SK-N-SH (cell line): Measurements from ENCODE around the gene RYR3. TPM values are rescaled to one million over a fixed set of nuclear protein-coding genes. Genes with fewer than 3 reads are reported as not detected.

Source experiments
- CTCF ChIA-PET: fragments of 300-600, 350-600 bp; formaldehyde crosslinking; extraction: SDS; loops from one replicate; lab custom pipeline; 2021; lab: Yijun Ruan, JAX
- POLR2A ChIA-PET: fragments of 350-600 bp; sonication (Branson Sonifier 250); formaldehyde crosslinking; extraction: SDS; loops from one replicate; lab custom pipeline; 2020; ENCODE audit warnings: antibody characterized with exemption, inconsistent platforms; lab: Yijun Ruan, JAX
- DNase-seq: peaks from one replicate; pipeline ENCODE4 v3.0.0; 2012
- H2AFZ ChIP-seq: fragments of 200-600 bp; sonication (generic); 2 replicates; pipeline ENCODE4 v1.8.1; 2016; ENCODE audit warnings: antibody characterized with exemption, mild to moderate bottlenecking, low read depth
- H3F3A ChIP-seq: fragments of 200-600 bp; sonication (generic); replicated peaks from 2 replicates; pipeline ENCODE3; 2016; ENCODE audit warnings: antibody characterized with exemption, mild to moderate bottlenecking; ENCODE audit not compliant: insufficient read depth
- H3K27ac ChIP-seq, 2 experiments: fragments of 200-500 bp in 1 of 2; fragments of 200-600 bp in 1 of 2; sonication (Bioruptor generic) in 1 of 2; sonication (generic), shearing (Covaris generic) in 1 of 2; 2 replicates each; pipeline versions ENCODE4 v1.5.1 to v1.6.1; 2014 to 2016; ENCODE audit warnings: low read depth in 2 of 2, inconsistent platforms in 1 of 2, low read length in 1 of 2, mild to moderate bottlenecking in 1 of 2, mixed read lengths in 1 of 2
- H3K27me3 ChIP-seq: fragments of 200-600 bp; sonication (generic), shearing (Covaris generic); 2 replicates; pipeline ENCODE4 v1.6.1; 2016; ENCODE audit warnings: mixed run types; ENCODE audit not compliant: insufficient read depth
- H3K36me3 ChIP-seq, 2 experiments: fragments of 200-500 bp in 1 of 2; fragments of 200-600 bp in 1 of 2; sonication (Bioruptor generic) in 1 of 2; sonication (generic) in 1 of 2; replicated peaks in 1 of 2; 2 replicates each; pipeline versions ENCODE3 to v1.5.1; 2014 to 2016; ENCODE audit warnings: low read length in 1 of 2, mild to moderate bottlenecking in 1 of 2; ENCODE audit not compliant: insufficient read depth in 2 of 2, control insufficient read depth in 1 of 2
- H3K4me1 ChIP-seq, 2 experiments: fragments of 200-500 bp in 1 of 2; fragments of 200-600 bp in 1 of 2; sonication (Bioruptor generic) in 1 of 2; sonication (generic), shearing (Covaris generic) in 1 of 2; 2 replicates each; pipeline versions ENCODE4 v1.5.1 to v1.6.1; 2014 to 2016; ENCODE audit warnings: low read depth in 1 of 2, low read length in 1 of 2, mixed run types in 1 of 2; ENCODE audit not compliant: insufficient read depth in 2 of 2, control insufficient read depth in 1 of 2
- H3K4me2 ChIP-seq: fragments of 200-600 bp; sonication (generic), shearing (Covaris generic); 2 replicates; pipeline ENCODE4 v1.6.1; 2017; ENCODE audit warnings: mixed run types
- H3K4me3 ChIP-seq, 2 experiments: fragments of 200-500 bp in 1 of 2; fragments of 200-600 bp in 1 of 2; sonication (Bioruptor generic) in 1 of 2; sonication (generic), shearing (Covaris generic) in 1 of 2; 2 replicates each; pipeline versions ENCODE4 v1.5.1 to v1.8.1; 2014 to 2016; ENCODE audit warnings: low read depth in 2 of 2, inconsistent platforms in 1 of 2, low read length in 1 of 2, mild to moderate bottlenecking in 1 of 2, mixed read lengths in 1 of 2, moderate library complexity in 1 of 2
- H3K79me2 ChIP-seq: fragments of 200-600 bp; sonication (generic); 2 replicates; pipeline ENCODE4 v1.8.1; 2017; ENCODE audit warnings: mild to moderate bottlenecking; ENCODE audit not compliant: insufficient read depth
- H3K9ac ChIP-seq: fragments of 200-600 bp; sonication (generic); 2 replicates; pipeline ENCODE4 v1.6.1; 2017; ENCODE audit warnings: mixed run types
- H3K9me2 ChIP-seq: fragments of 200-600 bp; sonication (generic); 2 replicates; pipeline ENCODE4 v1.6.1; 2017; ENCODE audit warnings: mixed run types
- H3K9me3 ChIP-seq: fragments of 200-600 bp; sonication (generic); 2 replicates; pipeline ENCODE4 v1.6.1; 2017; ENCODE audit warnings: mixed run types, mild to moderate bottlenecking, moderate library complexity
- H4K20me1 ChIP-seq: fragments of 200-600 bp; sonication (generic); 2 replicates; pipeline ENCODE4 v1.6.1; 2017; ENCODE audit warnings: mild to moderate bottlenecking, mixed run types; ENCODE audit not compliant: insufficient read depth
- CHD2 ChIP-seq: fragments of 150-350 bp; IDR thresholded peaks from 2 replicates; pipeline ENCODE4 v1.6.1; 2018; ENCODE audit warnings: low read length; ENCODE audit not compliant: partially characterized antibody
- FOSL2 ChIP-seq: IDR thresholded peaks from 2 replicates; pipeline ENCODE4 v1.4.0; 2012; ENCODE audit warnings: low read depth, mild to moderate bottlenecking, moderate library complexity, borderline replicate concordance
- GABPA ChIP-seq: IDR thresholded peaks from 2 replicates; pipeline ENCODE4 v1.4.0; 2012; ENCODE audit warnings: low read depth, mild to moderate bottlenecking
- GATA2 ChIP-seq: sonication (generic); formaldehyde crosslinking; IDR thresholded peaks from 2 replicates; pipeline ENCODE4 v1.5.0; 2020; ENCODE audit warnings: mild to moderate bottlenecking, missing genetic modification reagents
- MAX ChIP-seq: IDR thresholded peaks from 2 replicates; pipeline ENCODE4 v1.4.0; 2012; ENCODE audit warnings: low read depth
- MEF2A ChIP-seq: IDR thresholded peaks from 2 replicates; pipeline ENCODE4 v1.4.0; 2012; ENCODE audit warnings: low read depth, borderline replicate concordance
- MXI1 ChIP-seq: IDR thresholded peaks from 2 replicates; pipeline ENCODE4 v1.6.1; 2012; ENCODE audit warnings: mild to moderate bottlenecking, low read depth, low read length, improper control_type of control experiment
- POLR2AphosphoS5 ChIP-seq: IDR thresholded peaks from 2 replicates; pipeline ENCODE4 v1.6.1; 2012; ENCODE audit warnings: low read depth, low read length
- RAD21 ChIP-seq: IDR thresholded peaks from 2 replicates; pipeline ENCODE4 v1.6.1; 2012; ENCODE audit warnings: mild to moderate bottlenecking, low read length
- REST ChIP-seq: IDR thresholded peaks from 2 replicates; pipeline ENCODE4 v1.6.1; 2012; ENCODE audit warnings: mild to moderate bottlenecking, low read depth, low read length, moderate library complexity
- RFX5 ChIP-seq: IDR thresholded peaks from 2 replicates; pipeline ENCODE4 v1.6.1; 2012; ENCODE audit warnings: mild to moderate bottlenecking, improper control_type of control experiment, low read length
- TAF1 ChIP-seq: IDR thresholded peaks from 2 replicates; pipeline ENCODE4 v1.6.1; 2012; ENCODE audit warnings: low read depth, mild to moderate bottlenecking, low read length, moderate library complexity, borderline replicate concordance
- ZBTB33 ChIP-seq: IDR thresholded peaks from 2 replicates; pipeline ENCODE4 v1.4.0; 2012; ENCODE audit warnings: low read depth, borderline replicate concordance
- WGBS: methylation state at CpG from one replicate; pipeline ENCODE4 v1.1.6; 2017; ENCODE audit warnings: low lambda C conversion rate; 5-methylcytosine and 5-hydroxymethylcytosine counted together
- polyA plus RNA-seq, 3 experiments: library from polyadenylated mRNA; depleted of rRNA; stranded (reverse); fragments of >200 nt; gene quantifications; 2 replicates each; pipeline ENCODE4 v1.2.3, GENCODE V29; 2012

The RYR3 gene
- polyA plus RNA-seq, 1 of the 3 experiments (the other 2 are of a cell fraction): 0.02 TPM

GRCh38 chr15:33392453-33392852 lies 81.7 kb downstream of the RYR3 start (continued):
- no peak for TF ChIP-seq MXI1
- no peak for TF ChIP-seq MAX
- TF ChIP-seq FOSL2: no peak
- TF ChIP-seq, all 33 proteins: peak for 0

- H3K4me1 ChIP-seq: peaks cover 0 to 2% of the 10 kb centered on the region in 2 experiments; a peak in 1 of 4 replicates
- no peak overlapping the region for H3K4me2 ChIP-seq
- H3K36me3 ChIP-seq: no peaks in the 10 kb centered on the region
- H3K4me3 ChIP-seq: no peak overlapping the region
- H3K9ac ChIP-seq: no peak overlapping the region
- H3K9me3 ChIP-seq: no peaks in the 10 kb centered on the region
- WGBS: 60% methylated on average over 6 of the region's 6 CpGs
- no peak overlapping the region for H3K27ac ChIP-seq
- H3K9me2 ChIP-seq: no peaks in the 10 kb centered on the region
- ChIA-PET POLR2A (no interaction called here), CTCF (interaction anchor here (0.6 to 1.0 kb wide), 2 partner anchors 9 to 255 kb away, joined by 3 to 4 read pairs; no protein-coding TSS in a partner anchor)
- no peaks in the 10 kb centered on the region for H3F3A ChIP-seq
- no peak overlapping the region for H2AFZ ChIP-seq
- no peaks in the 10 kb centered on the region for H4K20me1 ChIP-seq
- DNase-seq: no peak
- H3K27me3 ChIP-seq: no peaks in the 10 kb centered on the region; the same call in 1 of the 2 replicates
- no peak for TF ChIP-seq POLR2AphosphoS5
- TF ChIP-seq CHD2: no peak
- no peak for TF ChIP-seq RAD21
- TF ChIP-seq GATA2: no peak
- TF ChIP-seq FOSL2: no peak
- no peak for TF ChIP-seq MEF2A
- TF ChIP-seq ZBTB33: no peak
- TF ChIP-seq GABPA: no peak
- no peak for TF ChIP-seq REST
- no peak for TF ChIP-seq TAF1
- no peak for TF ChIP-seq RFX5
- no peaks in the 10 kb centered on the region for H3K79me2 ChIP-seq
These were observed 82.8 kb downstream of the RYR3 start for GRCh38 chr15:33393546-33393945.
